Embryonic facial prominence (tissue), 1 donor: ENCODE data around the gene HPN.
"Not testable (repeated sequence)": the region's sequence is repeated elsewhere in the genome, so short reads cannot be mapped to it uniquely, and the experiment has no call there.

ENCODE experiments used
- DNase-seq: peaks from one replicate; pipeline ENCODE4 v3.0.0-alpha.2; 2016; ENCODE audit errors: extremely low spot score

Gene HPN

GRCh38 chr19:35027851-35028599 is 13.5 kb upstream of the HPN start:
- DNase-seq = no peak

GRCh38 chr19:35028600-35028885 is 13.0 kb upstream of the HPN start:
- not testable (repeated sequence) for DNase-seq

GRCh38 chr19:35029275-35029736 is 12.2 kb upstream of the HPN start:
- not testable (repeated sequence) for DNase-seq

GRCh38 chr19:35029737-35030256 is 11.7 kb upstream of the HPN start:
- no peak for DNase-seq

GRCh38 chr19:35030257-35031071 is 11.1 kb upstream of the HPN start, which contains the start of gene SCN1B:
Gene SCN1B (plus strand): TSS chr19:35030470. CDS start chr19:35030821, 351 bp downstream.
- no peak for DNase-seq

- DNase-seq = no peak
Measured at GRCh38 chr19:35031072-35031881, 10.2 kb upstream of the HPN start.

GRCh38 chr19:35032356-35032865 is 9.1 kb upstream of the HPN start:
- no peak for DNase-seq

- DNase-seq = no peak
Measured at GRCh38 chr19:35033067-35034004, 8.2 kb upstream of the HPN start.

- DNase-seq = no peak
Measured at GRCh38 chr19:35034005-35034502, 7.5 kb upstream of the HPN start.

- no peak for DNase-seq
Measured at GRCh38 chr19:35034588-35035382, 6.7 kb upstream of the HPN start.

- no peak for DNase-seq
Measured at GRCh38 chr19:35037716-35038622, 3.6 kb upstream of the HPN start.

- no peak for DNase-seq
Measured at GRCh38 chr19:35038623-35039512, 2.7 kb upstream of the HPN start.

GRCh38 chr19:35039881-35040825 is 1.4 kb upstream of the HPN start:
- no peak for DNase-seq

GRCh38 chr19:35040826-35041547 is 534 bp upstream of the HPN start:
- no peak for DNase-seq

GRCh38 chr19:35042056-35042730 is 672 bp downstream of the HPN start:
- no peak for DNase-seq
